ENCODE results near the gene PKN1. TPM values are rescaled to one million over a fixed set of nuclear protein-coding genes. Genes with fewer than 3 reads are reported as not detected.

Gene PKN1
- total RNA-seq, 2 donors from 2014 or later, result 140 to 160 TPM

GRCh38 chr19:14428882-14429416, 4.2 kb upstream of the PKN1 start:
- DNase-seq (ENCODE audit: low spot score) (no peak), ATAC-seq (no peak)
- Mint-ChIP-seq H3K36me3 (no peaks in the 10 kb centered on the region), H3K9me3 (no peaks in the 10 kb centered on the region), H3K27ac (no peak overlapping the region), H3K4me1 (ENCODE audit: low read depth in 2 of 2) (peaks cover 8 to 16% of the 10 kb centered on the region in 2 donors), H3K4me3 (no peak overlapping the region), H3K27me3 (no peaks in the 10 kb centered on the region)

- peak overlapping the region; percentile 66 for H3K4me3 Mint-ChIP-seq
- no peaks in the 10 kb centered on the region for H3K36me3 Mint-ChIP-seq
- no peaks in the 10 kb centered on the region for H3K27me3 Mint-ChIP-seq
- H3K4me1 Mint-ChIP-seq (ENCODE audit: low read depth in 2 of 2), result peaks cover 21 to 29% of the 10 kb centered on the region in 2 donors
- DNase-seq (ENCODE audit: low spot score), result no peak
- no peak overlapping the region for H3K27ac Mint-ChIP-seq
- H3K9me3 Mint-ChIP-seq, result no peaks in the 10 kb centered on the region
- ATAC-seq, result no peak
Observed at GRCh38 chr19:14430712-14431111, 2.4 kb upstream of the PKN1 start.

DNA sequence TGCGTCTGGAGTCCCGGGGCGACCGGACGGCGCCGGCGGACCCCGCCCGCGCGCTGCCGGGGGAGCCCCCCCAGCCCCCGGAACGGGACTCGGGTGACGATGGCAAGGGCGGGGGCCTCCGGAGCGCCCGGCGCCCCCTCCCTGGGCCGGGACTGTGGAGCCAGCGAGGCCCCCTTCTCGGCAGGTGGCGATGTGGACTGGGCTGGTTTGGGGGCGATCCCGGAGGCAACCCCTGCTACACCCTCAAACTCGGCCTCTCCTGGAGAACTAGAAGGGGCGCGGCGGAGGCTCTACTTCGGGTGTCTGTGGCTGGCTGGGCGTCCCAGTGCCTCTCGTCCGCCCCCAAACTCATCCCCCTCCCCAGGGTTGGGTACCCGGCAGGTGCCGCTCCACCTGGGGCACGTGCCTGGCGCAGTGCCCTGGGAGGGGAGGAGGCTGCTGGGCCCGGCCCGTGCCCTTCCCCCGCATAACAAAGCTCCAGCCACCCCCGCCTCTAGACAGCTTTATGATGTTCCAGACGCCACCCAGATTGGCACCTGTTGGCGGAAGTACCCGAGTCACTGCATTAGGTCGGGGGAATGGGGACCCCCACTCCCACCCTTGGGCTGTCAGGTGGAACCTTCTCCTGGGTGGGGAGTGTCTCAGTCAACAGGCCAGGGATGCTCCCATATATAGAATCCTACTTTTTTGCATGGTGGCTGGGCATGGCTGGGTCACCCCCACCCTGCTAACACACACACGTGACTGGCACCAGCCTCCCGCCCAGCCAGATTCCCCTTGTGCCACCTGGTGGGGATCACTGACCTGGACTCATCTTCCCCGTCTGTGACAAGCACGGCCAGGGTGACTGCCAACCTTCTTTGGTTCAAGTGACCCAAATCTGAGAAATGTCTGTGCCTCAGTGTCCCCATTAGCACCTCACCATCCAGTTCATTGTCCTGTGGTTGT, 722 bp downstream of the PKN1 start:
- ATAC-seq (peak; percentile 3 to 31), DNase-seq (ENCODE audit: low spot score) (no peak)
- H3K4me1 Mint-ChIP-seq (ENCODE audit: low read depth in 2 of 2), result peaks cover 24 to 30% of the 10 kb centered on the region in 2 donors
- H3K27me3 Mint-ChIP-seq, result no peaks in the 10 kb centered on the region
- H3K4me3 Mint-ChIP-seq, result peak overlapping the region; percentile 85
- H3K27ac Mint-ChIP-seq, result peak overlapping the region; percentile 82 to 83
- no peaks in the 10 kb centered on the region for H3K36me3 Mint-ChIP-seq
- no peaks in the 10 kb centered on the region for H3K9me3 Mint-ChIP-seq

DNA sequence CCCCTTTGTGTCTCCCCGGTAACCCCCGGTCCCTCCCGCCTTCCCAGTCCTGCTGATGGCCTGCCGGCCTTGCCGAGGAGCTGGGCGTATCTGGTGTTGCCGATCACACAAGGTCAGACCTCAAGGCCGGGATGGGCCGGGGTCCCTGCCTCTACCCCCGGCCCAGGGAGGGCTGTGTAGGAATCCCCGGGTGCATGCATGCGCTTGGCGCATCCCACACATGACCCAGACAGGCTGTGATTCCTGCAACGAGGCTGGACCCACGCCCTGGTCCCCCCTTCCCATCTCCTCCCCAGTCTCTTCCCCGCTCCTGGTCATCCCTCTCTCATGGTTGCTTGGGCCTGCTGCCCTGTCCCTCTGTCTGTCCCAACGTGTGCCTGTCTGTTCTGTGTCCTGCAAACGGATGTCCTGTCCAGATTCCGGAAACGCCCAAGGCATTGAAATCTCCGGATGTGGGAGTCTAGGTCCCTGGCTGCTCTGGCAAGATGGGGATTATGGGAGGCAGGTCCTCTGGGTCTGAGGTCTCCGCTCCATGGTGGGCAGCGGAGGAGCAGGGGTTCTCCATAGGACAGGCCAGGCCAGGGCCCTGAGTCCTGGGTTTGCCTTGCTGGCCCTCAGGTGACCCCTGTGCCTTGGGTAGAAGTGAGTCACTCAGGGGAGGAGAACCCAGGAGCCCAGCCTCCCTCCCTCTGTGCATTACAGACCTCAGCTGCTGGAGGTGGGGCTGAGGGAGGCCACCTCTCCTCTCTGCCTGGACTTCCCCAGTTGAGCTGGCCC, 1.6 kb downstream of the PKN1 start:
- Mint-ChIP-seq H3K36me3 (no peaks in the 10 kb centered on the region), H3K4me1 (ENCODE audit: low read depth in 2 of 2) (peaks cover 31 to 36% of the 10 kb centered on the region in 2 donors), H3K9me3 (no peaks in the 10 kb centered on the region), H3K27ac (peak overlapping the region; percentile 82 to 83), H3K27me3 (no peaks in the 10 kb centered on the region), H3K4me3 (peak overlapping the region; percentile 85)
- ATAC-seq, result peak; percentile 70 to 78
- DNase-seq (ENCODE audit: low spot score), result no peak

DNA sequence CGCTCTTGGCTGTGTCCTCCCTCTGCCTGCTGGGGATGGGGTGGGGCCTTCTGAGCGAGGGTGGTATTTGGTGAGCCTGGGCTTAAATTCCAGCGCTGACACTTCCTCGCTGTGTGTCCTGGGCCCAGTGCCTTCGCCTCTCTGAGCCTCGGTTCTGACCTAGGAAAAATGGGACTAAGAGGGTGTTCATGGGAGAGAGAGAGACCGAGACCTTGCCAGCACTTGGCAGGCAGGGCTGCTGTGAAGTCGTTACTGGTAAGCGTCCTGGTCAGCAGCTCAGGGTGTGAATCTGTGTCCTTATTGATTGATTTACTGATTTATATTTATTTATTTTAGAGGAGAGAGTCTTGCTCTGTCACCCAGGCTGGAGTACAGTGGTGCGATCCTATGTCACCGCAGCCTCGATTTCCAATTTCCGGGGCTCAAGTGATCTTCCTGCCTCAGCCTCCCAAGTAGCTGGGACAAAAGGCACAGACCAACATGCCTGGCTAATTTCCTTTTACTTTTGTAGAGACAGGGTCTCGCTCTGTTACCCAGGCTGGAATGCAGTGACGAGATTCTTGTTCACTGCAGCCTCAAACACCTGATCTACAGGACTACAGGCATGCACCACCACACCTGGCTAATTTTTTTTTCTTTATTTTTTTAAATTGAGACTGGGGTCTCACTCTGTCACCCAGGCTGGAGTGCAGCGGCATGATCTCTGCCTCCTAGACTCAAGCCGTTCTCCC, 2.4 kb downstream of the PKN1 start:
- H3K27ac Mint-ChIP-seq, result peak overlapping the region; percentile 83 to 100
- peaks cover 38 to 43% of the 10 kb centered on the region in 2 donors for H3K4me1 Mint-ChIP-seq (ENCODE audit: low read depth in 2 of 2)
- no peak for DNase-seq (ENCODE audit: low spot score)
- no peaks in the 10 kb centered on the region for H3K27me3 Mint-ChIP-seq
- no peaks in the 10 kb centered on the region for H3K9me3 Mint-ChIP-seq
- H3K4me3 Mint-ChIP-seq, result peak overlapping the region; percentile 85
- ATAC-seq, result no peak
- H3K36me3 Mint-ChIP-seq, result no peaks in the 10 kb centered on the region

DNA sequence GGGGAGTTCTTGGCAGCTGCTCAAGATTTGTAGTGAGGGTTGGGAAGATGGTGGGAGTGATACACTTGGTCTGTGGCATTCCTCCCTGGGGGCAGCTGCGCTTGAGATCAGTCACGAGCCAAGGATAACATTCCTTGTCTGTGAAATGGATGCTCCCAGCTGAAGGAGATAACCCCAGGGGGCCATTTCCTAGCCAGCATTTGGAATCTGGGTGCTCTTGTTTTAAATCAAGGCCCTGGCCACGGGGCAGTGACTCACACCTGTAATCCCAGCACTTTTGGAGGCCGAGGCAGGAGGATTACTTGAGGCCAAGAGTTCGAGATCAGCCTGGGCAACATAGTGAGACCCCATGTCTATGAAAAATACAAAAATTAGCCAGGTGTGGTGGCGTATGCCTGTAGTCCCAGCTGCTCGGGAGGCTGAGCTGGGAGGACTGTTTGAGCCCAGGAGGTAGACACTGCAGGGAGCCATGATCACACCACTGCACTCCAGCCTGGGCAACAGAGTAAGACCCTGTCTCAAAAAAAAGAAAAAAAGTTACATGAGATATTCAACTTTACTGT, 4.6 kb downstream of the PKN1 start:
- Mint-ChIP-seq H3K4me1 (ENCODE audit: low read depth in 2 of 2) (peaks cover 36 to 41% of the 10 kb centered on the region in 2 donors), H3K36me3 (no peaks in the 10 kb centered on the region), H3K4me3 (peak overlapping the region; percentile 63), H3K27ac (peak overlapping the region; percentile 97 to 100), H3K9me3 (no peaks in the 10 kb centered on the region), H3K27me3 (no peaks in the 10 kb centered on the region)
- ATAC-seq, result no peak
- DNase-seq (ENCODE audit: low spot score), result no peak

DNA sequence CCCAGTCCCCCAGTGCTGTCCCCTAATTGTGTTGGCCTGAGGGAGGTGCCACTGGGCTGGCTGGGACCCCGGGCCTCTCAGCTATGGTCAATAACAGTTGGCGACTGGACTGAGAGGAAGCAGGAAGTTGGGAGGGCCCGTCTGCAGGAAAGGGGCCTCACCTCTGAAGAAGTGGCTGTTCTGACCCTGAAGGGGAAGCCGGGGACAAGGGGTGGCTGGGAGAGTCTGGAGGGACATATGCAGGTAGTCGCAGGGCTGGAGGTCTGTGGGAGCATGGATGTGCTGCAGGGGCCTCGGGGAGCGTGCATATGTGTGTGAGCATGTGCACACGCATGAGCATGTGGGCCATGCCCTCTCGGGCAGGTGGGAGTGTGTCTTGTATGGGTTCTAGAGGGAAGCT, 5.9 kb downstream of the PKN1 start:
- H3K9me3 Mint-ChIP-seq, result no peaks in the 10 kb centered on the region
- no peaks in the 10 kb centered on the region for H3K36me3 Mint-ChIP-seq
- H3K27me3 Mint-ChIP-seq, result no peaks in the 10 kb centered on the region
- ATAC-seq, result no peak
- H3K4me3 Mint-ChIP-seq, result peak overlapping the region; percentile 98
- H3K4me1 Mint-ChIP-seq (ENCODE audit: low read depth in 2 of 2), result peaks cover 36 to 38% of the 10 kb centered on the region in 2 donors
- peak overlapping the region; percentile 97 to 100 for H3K27ac Mint-ChIP-seq
- no peak for DNase-seq (ENCODE audit: low spot score)

DNA sequence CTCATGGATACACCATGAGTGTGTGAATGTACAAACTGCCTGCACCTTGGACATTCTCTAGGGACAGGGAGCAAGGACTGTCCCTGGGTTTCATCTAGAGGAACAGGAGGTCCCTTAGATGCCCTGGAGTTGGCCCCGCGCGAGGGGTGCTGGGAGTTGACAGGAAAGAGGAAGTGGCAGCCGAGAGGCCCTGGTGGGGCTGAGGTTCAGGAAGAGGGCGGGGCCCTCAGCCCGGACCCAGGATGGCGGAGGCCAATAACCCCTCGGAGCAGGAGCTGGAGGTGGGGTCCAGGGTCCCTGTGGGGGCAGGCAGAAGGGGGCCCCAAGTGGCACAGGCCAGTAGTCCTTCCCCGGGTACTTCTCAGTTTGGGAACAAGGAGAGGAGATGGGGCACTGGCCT, 6.9 kb downstream of the PKN1 start:
- H3K27me3 Mint-ChIP-seq, result no peaks in the 10 kb centered on the region
- peak; percentile 93 to 94 for ATAC-seq
- H3K27ac Mint-ChIP-seq, result peak overlapping the region; percentile 97 to 100
- peak; percentile 91 for DNase-seq (ENCODE audit: low spot score)
- peak overlapping the region; percentile 98 for H3K4me3 Mint-ChIP-seq
- H3K4me1 Mint-ChIP-seq (ENCODE audit: low read depth in 2 of 2), result peaks cover 32% of the 10 kb centered on the region in 2 donors
- peaks cover 7% of the 10 kb centered on the region for H3K36me3 Mint-ChIP-seq
- H3K9me3 Mint-ChIP-seq, result no peaks in the 10 kb centered on the region

DNA sequence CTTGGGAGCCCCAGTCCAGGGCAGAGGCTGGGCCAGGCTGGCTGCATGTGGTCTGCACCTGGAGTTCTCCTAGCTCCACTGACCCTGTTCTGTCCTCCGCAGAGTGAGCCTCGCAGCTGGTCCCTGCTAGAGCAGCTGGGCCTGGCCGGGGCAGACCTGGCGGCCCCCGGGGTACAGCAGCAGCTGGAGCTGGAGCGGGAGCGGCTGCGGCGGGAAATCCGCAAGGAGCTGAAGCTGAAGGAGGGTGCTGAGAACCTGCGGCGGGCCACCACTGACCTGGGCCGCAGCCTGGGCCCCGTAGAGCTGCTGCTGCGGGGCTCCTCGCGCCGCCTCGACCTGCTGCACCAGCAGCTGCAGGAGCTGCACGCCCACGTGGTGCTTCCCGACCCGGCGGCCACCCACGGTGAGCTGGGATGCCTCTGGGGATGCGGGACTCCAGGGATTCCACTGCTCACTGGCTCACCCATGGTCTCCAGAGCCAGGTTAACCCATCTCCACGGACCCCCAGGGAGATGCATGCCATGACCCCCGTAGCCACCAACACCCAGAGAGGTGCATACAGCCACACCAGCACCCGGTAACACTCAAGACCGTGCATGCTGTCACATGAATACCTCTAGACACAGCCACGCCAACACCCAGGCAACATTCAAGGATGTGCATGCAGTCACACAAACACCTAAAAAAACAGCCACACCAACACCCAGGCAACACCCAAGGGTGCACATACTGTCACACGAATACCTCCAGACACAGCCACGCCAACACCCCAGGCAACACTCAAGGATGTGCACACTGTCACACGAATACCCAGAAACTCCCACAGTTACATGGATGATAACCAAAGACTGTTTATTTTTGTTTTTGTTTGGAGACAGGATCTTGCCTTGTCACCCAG, 8.2 kb downstream of the PKN1 start:
- H3K4me1 Mint-ChIP-seq (ENCODE audit: low read depth in 2 of 2), result peaks cover 28 to 29% of the 10 kb centered on the region in 2 donors

DNA sequence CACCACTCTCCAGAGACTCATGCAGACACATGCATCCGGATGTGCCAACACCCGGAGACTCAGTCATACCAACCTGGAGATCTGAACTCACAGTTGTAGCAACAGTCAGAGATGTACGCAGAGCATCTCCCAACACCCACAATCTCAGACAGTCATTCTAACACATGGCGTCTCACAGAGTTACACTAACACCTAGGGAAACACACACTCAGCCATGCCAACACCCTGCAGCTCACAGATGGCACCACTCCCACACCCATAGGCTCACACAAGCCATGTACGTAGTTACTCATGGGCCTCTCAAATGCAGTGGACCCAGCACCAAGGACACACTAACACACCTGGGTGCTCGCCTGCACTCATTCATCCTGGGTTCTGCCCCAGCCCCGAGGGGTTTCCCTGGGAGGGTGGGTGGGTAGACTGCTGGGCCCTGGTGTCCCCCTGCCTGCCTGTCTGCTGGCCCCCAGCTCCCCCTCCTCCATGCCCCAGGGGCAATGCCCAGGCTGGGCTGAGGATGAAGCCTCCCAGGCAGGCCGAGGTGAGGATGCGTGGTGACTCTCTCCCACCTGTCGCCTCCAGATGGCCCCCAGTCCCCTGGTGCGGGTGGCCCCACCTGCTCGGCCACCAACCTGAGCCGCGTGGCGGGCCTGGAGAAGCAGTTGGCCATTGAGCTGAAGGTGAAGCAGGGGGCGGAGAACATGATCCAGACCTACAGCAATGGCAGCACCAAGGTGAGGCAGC, 10.0 kb downstream of the PKN1 start:
- H3K4me3 Mint-ChIP-seq, result no peak overlapping the region

More for the DNA sequence above, 8.2 kb downstream of the PKN1 start:
- H3K27me3 Mint-ChIP-seq, result no peaks in the 10 kb centered on the region
- peak overlapping the region; percentile 98 for H3K4me3 Mint-ChIP-seq
- peak overlapping the region; percentile 97 to 100 for H3K27ac Mint-ChIP-seq
- peaks cover 7% of the 10 kb centered on the region for H3K36me3 Mint-ChIP-seq
- no peak for ATAC-seq
- DNase-seq (ENCODE audit: low spot score), result no peak
- no peaks in the 10 kb centered on the region for H3K9me3 Mint-ChIP-seq

GRCh38 chr19:14443632-14444216, 10.6 kb downstream of the PKN1 start:
- Mint-ChIP-seq H3K27ac (no peak overlapping the region), H3K36me3 (peaks cover 17% of the 10 kb centered on the region), H3K4me1 (ENCODE audit: low read depth in 2 of 2) (peaks cover 33 to 34% of the 10 kb centered on the region in 2 donors), H3K9me3 (no peaks in the 10 kb centered on the region), H3K4me3 (no peak overlapping the region), H3K27me3 (no peaks in the 10 kb centered on the region)
- no peak for ATAC-seq
- no peak for DNase-seq (ENCODE audit: low spot score)

More for the DNA sequence above, 10.0 kb downstream of the PKN1 start:
- peaks cover 28 to 32% of the 10 kb centered on the region in 2 donors for H3K4me1 Mint-ChIP-seq (ENCODE audit: low read depth in 2 of 2)
- H3K27me3 Mint-ChIP-seq, result no peaks in the 10 kb centered on the region
- H3K27ac Mint-ChIP-seq, result peak overlapping the region in 1 of 2 donors; percentile 37
- DNase-seq (ENCODE audit: low spot score) (no peak), ATAC-seq (no peak)
- H3K36me3 Mint-ChIP-seq, result peaks cover 12% of the 10 kb centered on the region
- H3K9me3 Mint-ChIP-seq, result no peaks in the 10 kb centered on the region

All from natural killer cell treated with Interleukin-12 subunit alpha and Interleukin-12 subunit beta and Interleukin-15 and Interleukin-18, amount 100 ng/mL, for 72 hours (primary cell).